Neural cell (in vitro differentiated cells): ENCODE measurements around the gene ITGAV. TPM values are rescaled to one million over a fixed set of nuclear protein-coding genes. Genes with fewer than 3 reads are reported as not detected.

Experiments used
- H2AFZ ChIP-seq: fragments of 200-600, 300-800 bp; sonication (generic), shearing (Covaris generic); 2 replicates; pipeline ENCODE4 v1.6.0; 2014; ENCODE audit warnings: low read depth, mild to moderate bottlenecking, antibody characterized with exemption, low read length, moderate library complexity
- H3F3A ChIP-seq: fragments of 200-600 bp; shearing (Covaris generic); 2 replicates; pipeline ENCODE4 v1.6.1; 2016; ENCODE audit warnings: mild to moderate bottlenecking, moderate library complexity, mixed read lengths, antibody characterized with exemption, low read length; ENCODE audit not compliant: insufficient read depth, poor library complexity, severe bottlenecking
- H3K27ac ChIP-seq: fragments of 200-600, 300-800 bp; sonication (generic), shearing (Covaris generic); 2 replicates; pipeline ENCODE4 v1.5.1; 2014; ENCODE audit warnings: mild to moderate bottlenecking, low read length, moderate library complexity
- H3K27me3 ChIP-seq: fragments of 300-800, 200-600 bp; sonication (generic), shearing (Covaris generic); 2 replicates; pipeline ENCODE4 v1.6.0; 2014; ENCODE audit warnings: mild to moderate bottlenecking, low read depth, low read length, moderate library complexity; ENCODE audit not compliant: insufficient read depth
- H3K36me3 ChIP-seq: fragments of 300-800, 200-600 bp; sonication (generic), shearing (Covaris generic); 2 replicates; pipeline ENCODE4 v1.5.1; 2014; ENCODE audit warnings: mild to moderate bottlenecking, antibody characterized with exemption, low read length, moderate library complexity; ENCODE audit not compliant: insufficient read depth
- H3K4me2 ChIP-seq: fragments of 300-800, 200-600 bp; sonication (generic), shearing (Covaris generic); 2 replicates; pipeline ENCODE4 v1.6.0; 2014; ENCODE audit warnings: mild to moderate bottlenecking, low read length
- H3K4me3 ChIP-seq: fragments of 300-800, 200-600 bp; sonication (generic), shearing (Covaris generic); 2 replicates; pipeline ENCODE4 v1.5.1; 2014; ENCODE audit warnings: mild to moderate bottlenecking, low read length, moderate library complexity
- H3K79me2 ChIP-seq: fragments of 200-600 bp; shearing (Covaris generic); replicated peaks from 2 replicates; pipeline ENCODE4 v1.6.0; 2014; ENCODE audit warnings: mild to moderate bottlenecking, low read length, moderate library complexity; ENCODE audit not compliant: insufficient read depth
- H3K9ac ChIP-seq: fragments of 300-800, 200-600 bp; sonication (generic), shearing (Covaris generic); 2 replicates; pipeline ENCODE4 v1.6.1; 2016; ENCODE audit warnings: mild to moderate bottlenecking, low read length, mixed read lengths
- H3K9me2 ChIP-seq: fragments of 200-600 bp; shearing (Covaris generic); 2 replicates; pipeline ENCODE4 v1.6.1; 2016; ENCODE audit warnings: mild to moderate bottlenecking, low read length, mixed read lengths; ENCODE audit not compliant: insufficient read depth
- H3K9me3 ChIP-seq: fragments of 200-600, 300-800 bp; sonication (generic), shearing (Covaris generic); 2 replicates; pipeline ENCODE4 v1.6.1; 2016; ENCODE audit warnings: mild to moderate bottlenecking, mixed run types, low read length, moderate library complexity, mixed read lengths
- H4K20me1 ChIP-seq: fragments of 200-600 bp; shearing (Covaris generic); 2 replicates; pipeline ENCODE4 v1.6.1; 2016; ENCODE audit warnings: mild to moderate bottlenecking, mixed run types; ENCODE audit not compliant: insufficient read depth
- EP300 ChIP-seq: fragments of 450-650 bp; conservative IDR thresholded peaks from 2 replicates; pipeline ENCODE4 v1.6.1; 2014; ENCODE audit warnings: antibody characterized with exemption, mild to moderate bottlenecking, moderate library complexity; ENCODE audit not compliant: poor library complexity, severe bottlenecking
- EZH2 ChIP-seq: fragments of 200-600, 300-800 bp; shearing (Covaris generic), sonication (generic); IDR thresholded peaks from 2 replicates; pipeline ENCODE4 v1.6.1; 2014; ENCODE audit warnings: antibody characterized with exemption, low read length, borderline replicate concordance, mild to moderate bottlenecking; ENCODE audit not compliant: insufficient read depth, poor library complexity, severe bottlenecking
- MXI1 ChIP-seq: fragments of 450-650 bp; conservative IDR thresholded peaks from 2 replicates; pipeline ENCODE4 v1.6.1; 2014; ENCODE audit warnings: antibody characterized with exemption, mild to moderate bottlenecking; ENCODE audit not compliant: poor library complexity, severe bottlenecking
- POLR2AphosphoS5 ChIP-seq: IDR thresholded peaks from 2 replicates; pipeline ENCODE4 v1.6.1; 2012
- RAD21 ChIP-seq: fragments of 450-650 bp; conservative IDR thresholded peaks from 2 replicates; pipeline ENCODE4 v1.6.1; 2014; ENCODE audit warnings: antibody characterized with exemption, mild to moderate bottlenecking, moderate library complexity
- SMC3 ChIP-seq: fragments of 450-650 bp; conservative IDR thresholded peaks from 2 replicates; pipeline ENCODE4 v1.6.1; 2014; ENCODE audit warnings: antibody characterized with exemption, mild to moderate bottlenecking, moderate library complexity; ENCODE audit not compliant: poor library complexity
- TAF1 ChIP-seq: IDR thresholded peaks from 2 replicates; pipeline ENCODE4 v1.6.1; 2012; ENCODE audit warnings: low read depth
- polyA plus RNA-seq: library from polyadenylated mRNA; depleted of rRNA; stranded (reverse); fragments of >200 nt; gene quantifications from 2 replicates; pipeline ENCODE4 v1.2.3, GENCODE V29; 2014
- TF ChIP-seq, protein P1 (sequence below): IDR thresholded peaks from 2 replicates; pipeline ENCODE4 v1.6.1; 2012; ENCODE audit warnings: borderline replicate concordance
- TF ChIP-seq, protein P2 (sequence below): fragments of 450-650 bp; IDR thresholded peaks from 2 replicates; pipeline ENCODE4 v1.5.1; 2014; ENCODE audit warnings: antibody characterized with exemption, mild to moderate bottlenecking, moderate library complexity; ENCODE audit not compliant: poor library complexity, severe bottlenecking

The ITGAV gene
- polyA plus RNA-seq, 1 donor from 2014 or later: 6.6 TPM

DNA sequence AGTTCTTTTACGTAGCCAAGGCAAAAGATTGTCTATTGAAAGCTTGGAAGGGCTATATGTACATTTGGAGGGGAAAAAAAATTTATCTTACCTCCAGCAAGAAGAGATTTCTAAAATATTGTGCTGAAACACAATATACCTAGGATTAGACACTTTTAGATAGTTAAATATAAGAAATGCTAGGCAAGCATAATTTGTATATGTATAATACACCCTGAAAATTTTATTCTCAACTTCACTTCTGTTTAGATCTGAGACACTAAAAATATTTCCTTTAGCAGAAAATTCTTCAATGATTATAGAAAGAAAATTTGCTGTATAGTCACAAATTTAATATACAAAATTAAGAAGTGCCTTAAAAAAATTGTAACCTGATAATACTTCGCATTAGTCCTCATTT is 42.6 kb downstream of the ITGAV start:
- Histone ChIP-seq H3F3A (no peaks in the 10 kb centered on the region), H3K9me2 (no peaks in the 10 kb centered on the region), H3K4me2 (no peak overlapping the region), H3K9me3 (no peaks in the 10 kb centered on the region), H2AFZ (no peak overlapping the region), H4K20me1 (no peaks in the 10 kb centered on the region), H3K27me3 (no peaks in the 10 kb centered on the region), H3K9ac (no peak overlapping the region), H3K4me3 (no peak overlapping the region), H3K79me2 (no peaks in the 10 kb centered on the region), H3K36me3 (no peaks in the 10 kb centered on the region), H3K27ac (no peak overlapping the region)
- TF ChIP-seq RAD21 (no peak), EP300 (no peak), SMC3 (no peak), POLR2AphosphoS5 (no peak), MXI1 (no peak), TAF1 (no peak), EZH2 (no peak)
- TF ChIP-seq, protein P1, sequence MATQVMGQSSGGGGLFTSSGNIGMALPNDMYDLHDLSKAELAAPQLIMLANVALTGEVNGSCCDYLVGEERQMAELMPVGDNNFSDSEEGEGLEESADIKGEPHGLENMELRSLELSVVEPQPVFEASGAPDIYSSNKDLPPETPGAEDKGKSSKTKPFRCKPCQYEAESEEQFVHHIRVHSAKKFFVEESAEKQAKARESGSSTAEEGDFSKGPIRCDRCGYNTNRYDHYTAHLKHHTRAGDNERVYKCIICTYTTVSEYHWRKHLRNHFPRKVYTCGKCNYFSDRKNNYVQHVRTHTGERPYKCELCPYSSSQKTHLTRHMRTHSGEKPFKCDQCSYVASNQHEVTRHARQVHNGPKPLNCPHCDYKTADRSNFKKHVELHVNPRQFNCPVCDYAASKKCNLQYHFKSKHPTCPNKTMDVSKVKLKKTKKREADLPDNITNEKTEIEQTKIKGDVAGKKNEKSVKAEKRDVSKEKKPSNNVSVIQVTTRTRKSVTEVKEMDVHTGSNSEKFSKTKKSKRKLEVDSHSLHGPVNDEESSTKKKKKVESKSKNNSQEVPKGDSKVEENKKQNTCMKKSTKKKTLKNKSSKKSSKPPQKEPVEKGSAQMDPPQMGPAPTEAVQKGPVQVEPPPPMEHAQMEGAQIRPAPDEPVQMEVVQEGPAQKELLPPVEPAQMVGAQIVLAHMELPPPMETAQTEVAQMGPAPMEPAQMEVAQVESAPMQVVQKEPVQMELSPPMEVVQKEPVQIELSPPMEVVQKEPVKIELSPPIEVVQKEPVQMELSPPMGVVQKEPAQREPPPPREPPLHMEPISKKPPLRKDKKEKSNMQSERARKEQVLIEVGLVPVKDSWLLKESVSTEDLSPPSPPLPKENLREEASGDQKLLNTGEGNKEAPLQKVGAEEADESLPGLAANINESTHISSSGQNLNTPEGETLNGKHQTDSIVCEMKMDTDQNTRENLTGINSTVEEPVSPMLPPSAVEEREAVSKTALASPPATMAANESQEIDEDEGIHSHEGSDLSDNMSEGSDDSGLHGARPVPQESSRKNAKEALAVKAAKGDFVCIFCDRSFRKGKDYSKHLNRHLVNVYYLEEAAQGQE: no peak
- TF ChIP-seq, protein P2, sequence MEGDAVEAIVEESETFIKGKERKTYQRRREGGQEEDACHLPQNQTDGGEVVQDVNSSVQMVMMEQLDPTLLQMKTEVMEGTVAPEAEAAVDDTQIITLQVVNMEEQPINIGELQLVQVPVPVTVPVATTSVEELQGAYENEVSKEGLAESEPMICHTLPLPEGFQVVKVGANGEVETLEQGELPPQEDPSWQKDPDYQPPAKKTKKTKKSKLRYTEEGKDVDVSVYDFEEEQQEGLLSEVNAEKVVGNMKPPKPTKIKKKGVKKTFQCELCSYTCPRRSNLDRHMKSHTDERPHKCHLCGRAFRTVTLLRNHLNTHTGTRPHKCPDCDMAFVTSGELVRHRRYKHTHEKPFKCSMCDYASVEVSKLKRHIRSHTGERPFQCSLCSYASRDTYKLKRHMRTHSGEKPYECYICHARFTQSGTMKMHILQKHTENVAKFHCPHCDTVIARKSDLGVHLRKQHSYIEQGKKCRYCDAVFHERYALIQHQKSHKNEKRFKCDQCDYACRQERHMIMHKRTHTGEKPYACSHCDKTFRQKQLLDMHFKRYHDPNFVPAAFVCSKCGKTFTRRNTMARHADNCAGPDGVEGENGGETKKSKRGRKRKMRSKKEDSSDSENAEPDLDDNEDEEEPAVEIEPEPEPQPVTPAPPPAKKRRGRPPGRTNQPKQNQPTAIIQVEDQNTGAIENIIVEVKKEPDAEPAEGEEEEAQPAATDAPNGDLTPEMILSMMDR: no peak

DNA sequence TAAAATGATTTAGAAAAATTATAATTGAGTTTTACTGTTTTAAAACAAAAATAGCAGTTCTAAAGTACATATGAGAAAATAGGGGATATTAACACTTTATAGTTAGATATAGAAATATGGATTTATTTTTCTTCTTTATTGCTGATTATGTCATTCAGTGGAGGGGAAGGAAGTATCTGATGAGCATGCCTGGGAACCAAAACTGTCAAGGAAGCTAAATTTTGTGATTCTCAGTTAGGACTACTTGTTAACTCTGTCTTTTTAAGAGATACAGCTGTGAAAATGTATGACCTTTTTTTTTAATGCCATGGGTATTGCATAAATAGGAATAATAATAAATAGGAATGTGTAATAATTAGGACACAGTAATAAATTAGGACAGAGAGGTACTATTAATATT is 44.8 kb downstream of the ITGAV start:
- Histone ChIP-seq H3K27ac (no peak overlapping the region), H3K36me3 (no peaks in the 10 kb centered on the region), H3K4me2 (no peak overlapping the region), H3K4me3 (no peak overlapping the region), H3K79me2 (no peaks in the 10 kb centered on the region), H3K9me2 (no peaks in the 10 kb centered on the region), H3F3A (no peaks in the 10 kb centered on the region), H3K9me3 (no peaks in the 10 kb centered on the region), H3K27me3 (no peaks in the 10 kb centered on the region), H2AFZ (no peak overlapping the region), H3K9ac (no peak overlapping the region), H4K20me1 (no peaks in the 10 kb centered on the region)
- TF ChIP-seq MXI1 (no peak), POLR2AphosphoS5 (no peak), TAF1 (no peak), RAD21 (no peak), EZH2 (no peak), SMC3 (no peak), EP300 (no peak)
- TF ChIP-seq, protein P2: no peak
- TF ChIP-seq, protein P1: no peak
